Sigmoid colon (tissue), 4 donors: ENCODE measurements around the gene RCAN1.
A peak's percentile ranks its signal among the peaks of the same experiment; 100 is the strongest.

Experiments
- CTCF ChIP-seq, 4 experiments: fragments of 450-650 bp in 3 of 4; fragments of 200-600 bp in 1 of 4; IDR thresholded peaks; one replicate each; pipeline ENCODE4 v1.5.1; 2016 to 2019; ENCODE audit warnings: antibody characterized with exemption in 4 of 4, mild to moderate bottlenecking in 3 of 4, moderate library complexity in 2 of 4
- EP300 ChIP-seq, 4 donors: sonication (generic); formaldehyde crosslinking; IDR thresholded peaks; one replicate each; pipeline ENCODE4 v1.6.1; 2017; ENCODE audit warnings: antibody characterized with exemption in 4 of 4
- POLR2A ChIP-seq, 2 donors: fragments of 450-650 bp; IDR thresholded peaks; one replicate each; pipeline ENCODE4 v1.6.1; 2016; ENCODE audit warnings: antibody characterized with exemption in 2 of 2, mild to moderate bottlenecking in 2 of 2, moderate library complexity in 2 of 2
- POLR2AphosphoS5 ChIP-seq, 4 donors: sonication (generic); formaldehyde crosslinking; IDR thresholded peaks; one replicate each; pipeline ENCODE4 v1.6.1; 2017; ENCODE audit warnings: antibody characterized with exemption in 4 of 4

GRCh38 chr21:34553151-34553952 is 61.6 kb downstream of the RCAN1 start:
- TF ChIP-seq POLR2A (IDR thresholded peaks at IDR 0.05) (no peak), CTCF (IDR thresholded peaks at IDR 0.05) (no peak), EP300 (IDR thresholded peaks at IDR 0.05) (peak in 1 of 4 donors; percentile 18), POLR2AphosphoS5 (IDR thresholded peaks at IDR 0.05) (peak in 1 of 4 donors; percentile 51)
